SU-DHL-6 (cell line): ENCODE data around the gene TRPT1.
"Not testable (repeated sequence)": the region's sequence is repeated elsewhere in the genome, so short reads cannot be mapped to it uniquely, and the experiment has no call there.

ENCODE experiments used
- H2AFZ ChIP-seq: fragments of 200-600 bp; sonication (generic); 2 replicates; pipeline ENCODE4 v1.6.1; 2014; ENCODE audit warnings: low read depth, mild to moderate bottlenecking, moderate library complexity, mixed read lengths, antibody characterized with exemption, low read length; ENCODE audit not compliant: severe bottlenecking
- H3F3A ChIP-seq: fragments of 200-600 bp; shearing (Covaris generic); 2 replicates; pipeline ENCODE4 v1.6.0; 2016; ENCODE audit warnings: antibody characterized with exemption, mild to moderate bottlenecking; ENCODE audit not compliant: insufficient read depth
- H3K27ac ChIP-seq: fragments of 200-600 bp; sonication (generic); 2 replicates; pipeline ENCODE4 v1.5.1; 2016; ENCODE audit warnings: low read depth, mild to moderate bottlenecking, low read length, moderate library complexity, mixed read lengths
- H3K27me3 ChIP-seq: fragments of 200-600 bp; sonication (generic), shearing (Covaris generic); 2 replicates; pipeline ENCODE4 v1.6.0; 2014; ENCODE audit warnings: mild to moderate bottlenecking, low read length
- H3K36me3 ChIP-seq: fragments of 200-600 bp; sonication (generic); 2 replicates; pipeline ENCODE4 v1.6.1; 2014; ENCODE audit warnings: mild to moderate bottlenecking, low read length, mixed read lengths
- H3K4me2 ChIP-seq: fragments of 300-600, 200-600 bp; shearing (Covaris generic), sonication (generic); 2 replicates; pipeline ENCODE4 v1.6.0; 2014; ENCODE audit warnings: low read length, low read depth, mild to moderate bottlenecking; ENCODE audit not compliant: poor library complexity, severe bottlenecking
- H3K4me3 ChIP-seq: fragments of 200-600 bp; sonication (generic); 2 replicates; pipeline ENCODE4 v1.5.1; 2014; ENCODE audit warnings: antibody characterized with exemption, low read length, mild to moderate bottlenecking, mixed read lengths; ENCODE audit not compliant: insufficient read depth, poor library complexity, severe bottlenecking
- H3K79me2 ChIP-seq: fragments of 200-600 bp; sonication (generic); 2 replicates; pipeline ENCODE4 v1.6.1; 2014; ENCODE audit warnings: mild to moderate bottlenecking, low read length, moderate library complexity; ENCODE audit not compliant: insufficient read depth
- H3K9ac ChIP-seq: fragments of 200-600 bp; sonication (generic); 2 replicates; pipeline ENCODE4 v1.7.0; 2014; ENCODE audit warnings: mild to moderate bottlenecking, low read length
- H3K9me2 ChIP-seq: fragments of 200-600 bp; sonication (generic); replicated peaks from 2 replicates; pipeline ENCODE4 v1.6.1; 2014; ENCODE audit warnings: low read length; ENCODE audit not compliant: insufficient read depth
- H3K9me3 ChIP-seq: fragments of 200-600 bp; sonication (generic); 2 replicates; pipeline ENCODE4 v1.6.1; 2014; ENCODE audit warnings: low read length, mixed read lengths; ENCODE audit not compliant: insufficient read depth
- H4K20me1 ChIP-seq: fragments of 200-600 bp; sonication (generic); 2 replicates; pipeline ENCODE4 v1.6.1; 2014; ENCODE audit warnings: low read depth, mild to moderate bottlenecking, antibody characterized with exemption, low read length, moderate library complexity, mixed read lengths
- CTCF ChIP-seq: fragments of 200-600 bp; sonication (generic); IDR thresholded peaks from one replicate; pipeline ENCODE4 v1.5.1; 2017; ENCODE audit warnings: antibody characterized with exemption, mild to moderate bottlenecking, low read length, moderate library complexity; ENCODE audit not compliant: insufficient read depth, poor library complexity, severe bottlenecking
- EZH2phosphoT487 ChIP-seq: fragments of 200-600 bp; sonication (generic), shearing (Covaris generic); conservative IDR thresholded peaks from 2 replicates; pipeline ENCODE4 v1.6.1; 2018; ENCODE audit warnings: mild to moderate bottlenecking, antibody characterized with exemption, low read length, moderate library complexity, mixed read lengths

TRPT1 gene

GRCh38 chr11:64246871-64247728 lies 21.1 kb upstream of the TRPT1 start, which contains the start of gene PPP1R14B:
TSS of gene PPP1R14B (minus strand) at chr11:64246943. CDS start at chr11:64246673, 270 bp downstream.
- H3K4me3 ChIP-seq: peak within 1 kb of the TSS; percentile 97
- H3F3A ChIP-seq: peaks cover 41% of the 10 kb centered on the region
- TF ChIP-seq CTCF: no peak
- no peak for TF ChIP-seq EZH2phosphoT487
- no peaks in the 10 kb centered on the region for H3K9me3 ChIP-seq
- no peaks in the 10 kb centered on the region for H4K20me1 ChIP-seq
- peak within 1 kb of the TSS; percentile 90 for H3K27ac ChIP-seq
- H3K27me3 ChIP-seq: no peaks in the 10 kb centered on the region
- no peaks in the 10 kb centered on the region for H3K9me2 ChIP-seq
- H3K36me3 ChIP-seq: no peaks in the 10 kb centered on the region
- peak within 1 kb of the TSS; percentile 88 for H2AFZ ChIP-seq
- peak within 1 kb of the TSS; percentile 89 for H3K9ac ChIP-seq
- peak within 1 kb of the TSS; percentile 82 for H3K4me2 ChIP-seq
- H3K79me2 ChIP-seq: peaks cover 22% of the 10 kb centered on the region

- not testable (repeated sequence) for H3K36me3 ChIP-seq, H4K20me1 ChIP-seq, H3K27me3 ChIP-seq, H2AFZ ChIP-seq, H3K9me3 ChIP-seq, H3K9me2 ChIP-seq, H3K4me2 ChIP-seq
- H3K9ac ChIP-seq: peak overlapping the region; percentile 89
- peak overlapping the region; percentile 90; the same call in 1 of the 2 replicates for H3K27ac ChIP-seq
- peaks cover 41% of the 10 kb centered on the region for H3F3A ChIP-seq
- peaks cover 22% of the 10 kb centered on the region for H3K79me2 ChIP-seq
- H3K4me3 ChIP-seq: peak overlapping the region; percentile 97
Observed at GRCh38 chr11:64246621-64246870, 20.6 kb upstream of the TRPT1 start.

GRCh38 chr11:64245797-64246620 lies 20.0 kb upstream of the TRPT1 start:
- H3K4me3 ChIP-seq: peak overlapping the region; percentile 97
- H3K27me3 ChIP-seq: no peaks in the 10 kb centered on the region
- peaks cover 41% of the 10 kb centered on the region for H3F3A ChIP-seq
- peak overlapping the region; percentile 89 for H3K9ac ChIP-seq
- no peaks in the 10 kb centered on the region for H3K9me3 ChIP-seq
- no peaks in the 10 kb centered on the region for H3K36me3 ChIP-seq
- TF ChIP-seq CTCF (no peak), EZH2phosphoT487 (no peak)
- no peak overlapping the region for H2AFZ ChIP-seq
- H3K27ac ChIP-seq: peak overlapping the region; percentile 90
- peaks cover 22% of the 10 kb centered on the region for H3K79me2 ChIP-seq
- H3K9me2 ChIP-seq: no peaks in the 10 kb centered on the region
- peak overlapping the region; percentile 82 for H3K4me2 ChIP-seq
- H4K20me1 ChIP-seq: no peaks in the 10 kb centered on the region

GRCh38 chr11:64245401-64245796 lies 19.4 kb upstream of the TRPT1 start:
- no peaks in the 10 kb centered on the region for H3K9me3 ChIP-seq
- peaks cover 44% of the 10 kb centered on the region for H3F3A ChIP-seq
- H3K4me3 ChIP-seq: peak overlapping the region; percentile 97
- H3K27me3 ChIP-seq: no peaks in the 10 kb centered on the region
- H3K79me2 ChIP-seq: peaks cover 22% of the 10 kb centered on the region
- no peaks in the 10 kb centered on the region for H4K20me1 ChIP-seq
- H3K36me3 ChIP-seq: no peaks in the 10 kb centered on the region
- no peaks in the 10 kb centered on the region for H3K9me2 ChIP-seq
- no peak overlapping the region for H2AFZ ChIP-seq
- H3K27ac ChIP-seq: peak overlapping the region; percentile 90
- H3K4me2 ChIP-seq: peak overlapping the region; percentile 82
- TF ChIP-seq EZH2phosphoT487 (no peak), CTCF (no peak)
- H3K9ac ChIP-seq: peak overlapping the region; percentile 89
